PFSK-1 (cell line): ENCODE results near the gene DNAH17.

ENCODE experiments used
- FOXP2 ChIP-seq: optimal IDR thresholded peaks from 2 replicates; pipeline ENCODE3; 2011; ENCODE audit warnings: borderline replicate concordance, control low read depth, inconsistent platforms; ENCODE audit not compliant: insufficient read depth; ENCODE audit errors: extremely low read length, extremely low read depth
- POLR2AphosphoS5 ChIP-seq: IDR thresholded peaks from 2 replicates; pipeline ENCODE4 v1.6.1; 2012; ENCODE audit warnings: low read depth, mild to moderate bottlenecking, control low read depth, low read length, moderate library complexity
- REST ChIP-seq, 2 experiments: IDR thresholded peaks; 2 replicates each; pipeline versions ENCODE4 v1.6.1 to v1.8.0; 2011 to 2012; ENCODE audit warnings: low read depth in 2 of 2, low read length in 2 of 2, control low read depth in 1 of 2, inconsistent platforms in 1 of 2, mild to moderate bottlenecking in 1 of 2, moderate library complexity in 1 of 2; ENCODE audit not compliant: insufficient read depth in 1 of 2
- SIN3A ChIP-seq: IDR thresholded peaks from 2 replicates; pipeline ENCODE4 v1.6.1; 2012; ENCODE audit warnings: mild to moderate bottlenecking, low read length, moderate library complexity, borderline replicate concordance; ENCODE audit not compliant: insufficient read depth
- TAF1 ChIP-seq: IDR thresholded peaks from 2 replicates; pipeline ENCODE4 v1.6.1; 2012; ENCODE audit warnings: low read length, control low read depth, borderline replicate concordance; ENCODE audit not compliant: insufficient read depth

Gene DNAH17

GRCh38 chr17:78399028-78399692, 178.0 kb downstream of the DNAH17 start:
- TF ChIP-seq TAF1 = no peak
- TF ChIP-seq SIN3A = no peak
- TF ChIP-seq REST (IDR thresholded peaks at IDR 0.05; ENCODE audit: insufficient read depth in 1 of 2, low read depth in 2 of 2, low read length in 2 of 2) = no peak
- no peak for TF ChIP-seq FOXP2
- no peak for TF ChIP-seq POLR2AphosphoS5

- TF ChIP-seq TAF1 (no peak), FOXP2 (no peak), POLR2AphosphoS5 (no peak), SIN3A (no peak), REST (IDR thresholded peaks at IDR 0.05; ENCODE audit: insufficient read depth in 1 of 2, low read depth in 2 of 2, low read length in 2 of 2) (no peak)
Measured at GRCh38 chr17:78398390-78398789, 178.8 kb downstream of the DNAH17 start.

GRCh38 chr17:78397681-78398101, 179.5 kb downstream of the DNAH17 start:
- TF ChIP-seq SIN3A (no peak), POLR2AphosphoS5 (no peak), REST (IDR thresholded peaks at IDR 0.05; ENCODE audit: insufficient read depth in 1 of 2, low read depth in 2 of 2, low read length in 2 of 2) (no peak), TAF1 (no peak), FOXP2 (no peak)

GRCh38 chr17:78396441-78397337, 180.5 kb downstream of the DNAH17 start:
- TF ChIP-seq SIN3A (no peak), REST (IDR thresholded peaks at IDR 0.05; ENCODE audit: insufficient read depth in 1 of 2, low read depth in 2 of 2, low read length in 2 of 2) (no peak), FOXP2 (no peak), TAF1 (no peak), POLR2AphosphoS5 (no peak)
